Measurements from ENCODE around the gene ZFP91.

DNA sequence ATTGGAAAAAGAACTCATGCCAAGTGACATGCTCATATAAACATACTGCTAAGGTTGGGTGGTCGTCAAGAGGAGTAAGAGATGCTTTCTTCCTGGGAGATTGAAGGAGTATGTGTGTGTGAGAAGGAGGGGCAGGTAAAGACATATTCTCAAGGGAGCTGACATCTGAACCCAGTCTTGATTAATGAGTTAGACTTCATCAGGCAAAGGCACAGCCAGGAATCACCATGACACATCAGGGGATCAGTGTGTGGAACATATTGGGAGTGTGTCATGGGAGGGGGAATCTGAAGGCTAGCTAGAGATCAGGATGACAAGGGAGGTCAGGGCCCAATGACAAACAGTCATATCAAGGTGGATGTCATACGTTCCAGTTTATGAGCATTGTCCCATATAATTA is 58.5 kb downstream of the ZFP91 start:
- no peak for TF ChIP-seq SIN3A (IDR thresholded peaks at IDR 0.05; ENCODE audit: low read depth)
- TF ChIP-seq, protein P1, sequence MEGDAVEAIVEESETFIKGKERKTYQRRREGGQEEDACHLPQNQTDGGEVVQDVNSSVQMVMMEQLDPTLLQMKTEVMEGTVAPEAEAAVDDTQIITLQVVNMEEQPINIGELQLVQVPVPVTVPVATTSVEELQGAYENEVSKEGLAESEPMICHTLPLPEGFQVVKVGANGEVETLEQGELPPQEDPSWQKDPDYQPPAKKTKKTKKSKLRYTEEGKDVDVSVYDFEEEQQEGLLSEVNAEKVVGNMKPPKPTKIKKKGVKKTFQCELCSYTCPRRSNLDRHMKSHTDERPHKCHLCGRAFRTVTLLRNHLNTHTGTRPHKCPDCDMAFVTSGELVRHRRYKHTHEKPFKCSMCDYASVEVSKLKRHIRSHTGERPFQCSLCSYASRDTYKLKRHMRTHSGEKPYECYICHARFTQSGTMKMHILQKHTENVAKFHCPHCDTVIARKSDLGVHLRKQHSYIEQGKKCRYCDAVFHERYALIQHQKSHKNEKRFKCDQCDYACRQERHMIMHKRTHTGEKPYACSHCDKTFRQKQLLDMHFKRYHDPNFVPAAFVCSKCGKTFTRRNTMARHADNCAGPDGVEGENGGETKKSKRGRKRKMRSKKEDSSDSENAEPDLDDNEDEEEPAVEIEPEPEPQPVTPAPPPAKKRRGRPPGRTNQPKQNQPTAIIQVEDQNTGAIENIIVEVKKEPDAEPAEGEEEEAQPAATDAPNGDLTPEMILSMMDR (IDR thresholded peaks at IDR 0.05 in 2 of 3, conservative IDR thresholded peaks at IDR 0.05 in 1 of 3; ENCODE audit: borderline replicate concordance in 1 of 3, insufficient read depth in 1 of 3, low read depth in 2 of 3, low read length in 2 of 3): no peak
- TF ChIP-seq POLR2AphosphoS5 (IDR thresholded peaks at IDR 0.05; ENCODE audit: low read depth, low read length): no peak
- no peak for TF ChIP-seq EZH2phosphoT487 (IDR thresholded peaks at IDR 0.05; ENCODE audit: borderline replicate concordance)
- no peak for TF ChIP-seq JUND (IDR thresholded peaks at IDR 0.05)
